HG02642 (cell line): ENCODE results near the gene MED13L.
A peak's percentile ranks its signal among the peaks of the same experiment; 100 is the strongest.
"Not testable (repeated sequence)": the region's sequence is repeated elsewhere in the genome, so short reads cannot be mapped to it uniquely, and the experiment has no call there.

ENCODE experiments used
- ATAC-seq: cut with Tn5 transposase; IDR thresholded peaks from one replicate; pipeline ENCODE4 v1.9.1; 2021; ENCODE audit warnings: mild to moderate bottlenecking; ENCODE audit not compliant: unreplicated experiment, poor library complexity

MED13L gene

DNA sequence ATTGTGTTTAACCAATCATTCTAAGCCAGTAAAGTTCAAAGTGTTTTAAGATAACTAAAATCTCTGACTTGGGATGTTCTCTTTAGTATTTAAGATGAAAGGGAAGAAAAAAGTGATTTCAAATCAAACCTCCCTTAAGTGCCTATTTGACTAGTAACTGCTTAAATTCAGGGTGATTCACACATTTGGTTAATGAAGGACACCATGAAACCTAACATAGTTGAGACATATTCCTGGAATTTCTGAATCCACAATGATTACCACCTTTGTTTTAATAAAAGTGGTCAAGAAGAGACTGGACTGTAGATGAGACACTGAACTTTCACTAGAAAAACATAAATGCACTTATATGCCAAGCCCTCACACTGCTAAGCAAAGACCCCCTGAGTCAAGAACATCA lies 138.7 kb downstream of the MED13L start:
- no peak for ATAC-seq

DNA sequence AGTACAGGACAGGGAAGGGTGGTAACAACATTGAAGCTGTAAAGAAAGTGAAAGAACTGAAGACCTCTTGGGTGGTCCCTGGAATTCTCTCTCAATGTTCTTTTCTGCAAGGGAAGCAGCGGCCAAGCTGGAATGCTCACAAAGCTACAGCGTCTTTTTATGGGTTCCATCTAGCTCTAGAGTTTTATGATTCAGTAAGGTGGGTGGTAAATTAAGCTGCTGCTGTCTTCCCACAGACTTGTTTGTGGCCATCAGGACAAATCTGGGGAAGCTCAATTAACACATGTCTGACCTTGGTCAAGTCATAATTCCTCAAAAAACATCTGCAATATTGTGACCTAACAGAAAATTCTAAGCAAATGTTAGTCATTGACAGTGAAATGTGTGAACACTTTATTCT lies 139.1 kb downstream of the MED13L start:
- ATAC-seq, result no peak

DNA sequence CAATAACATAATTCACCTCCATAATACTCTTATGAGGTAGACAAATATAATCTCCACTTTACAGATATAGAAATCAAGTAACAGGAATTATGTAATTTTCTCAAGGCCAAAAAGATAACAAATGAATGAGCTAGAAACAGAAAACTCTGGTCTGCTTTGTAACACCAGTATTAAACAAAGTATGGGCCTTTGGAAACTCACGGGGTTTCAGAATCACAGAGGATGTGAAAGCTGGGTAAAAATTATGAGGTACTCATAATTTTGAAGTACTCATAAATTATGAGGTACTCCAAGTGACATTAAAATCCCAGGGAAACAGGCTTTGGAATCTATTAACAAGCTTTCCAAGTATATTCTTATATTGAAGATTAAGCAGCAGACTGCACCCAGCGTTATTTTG lies 140.2 kb downstream of the MED13L start:
- ATAC-seq, result no peak

- no peak for ATAC-seq
Measured at GRCh38 chr12:116136340-116136739, 141.2 kb downstream of the MED13L start.

DNA sequence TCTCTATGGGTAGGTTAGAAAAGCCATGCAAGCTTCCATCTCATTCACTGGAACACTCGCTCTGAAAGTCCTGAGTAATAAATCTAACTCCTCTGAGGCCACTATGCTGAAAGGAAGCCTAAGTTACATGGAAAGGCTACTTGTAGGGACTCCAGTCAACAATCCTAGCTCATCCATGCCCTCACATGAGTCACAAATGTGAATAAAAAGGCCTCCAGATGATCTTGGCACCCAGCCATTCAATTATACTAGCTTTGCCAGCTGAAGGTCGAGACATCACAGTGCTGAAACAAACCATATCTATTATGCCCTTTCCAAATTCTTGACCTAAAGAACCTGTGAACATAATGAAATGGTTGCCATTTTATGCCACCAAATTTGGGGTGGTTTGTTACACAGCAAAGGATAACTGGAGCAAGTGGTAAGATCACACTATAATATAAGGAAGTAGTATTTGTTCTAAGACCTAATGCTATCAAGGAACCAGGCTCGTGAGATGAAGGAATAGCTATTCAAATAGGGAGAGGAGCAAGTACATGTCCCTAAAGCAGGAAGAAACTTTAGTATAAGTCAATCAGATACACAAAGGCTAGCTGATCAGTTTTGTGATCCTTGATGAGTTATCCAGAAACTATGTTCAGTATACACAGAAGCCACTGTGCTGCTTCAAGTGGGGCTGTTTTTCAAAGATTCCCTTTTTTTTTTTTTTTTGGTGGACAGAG lies 142.1 kb downstream of the MED13L start:
- ATAC-seq, result no peak

GRCh38 chr12:116133636-116134214 lies 143.8 kb downstream of the MED13L start:
- no peak for ATAC-seq

- ATAC-seq, result no peak
Measured at GRCh38 chr12:116133149-116133548, 144.3 kb downstream of the MED13L start.

GRCh38 chr12:116131987-116132386 lies 145.5 kb downstream of the MED13L start:
- ATAC-seq, result not testable (repeated sequence)

- no peak for ATAC-seq
Measured at GRCh38 chr12:116131176-116131575, 146.3 kb downstream of the MED13L start.

- no peak for ATAC-seq
Measured at GRCh38 chr12:116130431-116130830, 147.1 kb downstream of the MED13L start.

DNA sequence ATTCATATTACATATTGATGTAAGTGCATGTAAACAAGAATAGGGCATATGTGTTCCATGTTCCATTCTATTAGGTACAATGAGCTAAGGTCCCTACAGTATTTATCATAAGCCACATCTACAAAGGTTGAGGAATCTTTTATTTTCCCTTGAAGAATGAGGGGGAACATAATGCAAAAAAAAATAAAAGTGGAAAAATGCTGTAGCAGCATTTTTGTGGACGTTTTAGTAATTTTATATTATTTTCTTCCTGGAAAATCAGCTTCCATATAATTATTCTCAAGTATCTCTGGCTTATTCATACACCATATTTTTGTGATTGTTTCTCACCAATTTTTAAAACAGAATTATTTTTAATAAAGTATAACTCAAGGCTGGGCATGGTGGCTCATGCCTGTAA lies 148.7 kb downstream of the MED13L start:
- no peak for ATAC-seq

DNA sequence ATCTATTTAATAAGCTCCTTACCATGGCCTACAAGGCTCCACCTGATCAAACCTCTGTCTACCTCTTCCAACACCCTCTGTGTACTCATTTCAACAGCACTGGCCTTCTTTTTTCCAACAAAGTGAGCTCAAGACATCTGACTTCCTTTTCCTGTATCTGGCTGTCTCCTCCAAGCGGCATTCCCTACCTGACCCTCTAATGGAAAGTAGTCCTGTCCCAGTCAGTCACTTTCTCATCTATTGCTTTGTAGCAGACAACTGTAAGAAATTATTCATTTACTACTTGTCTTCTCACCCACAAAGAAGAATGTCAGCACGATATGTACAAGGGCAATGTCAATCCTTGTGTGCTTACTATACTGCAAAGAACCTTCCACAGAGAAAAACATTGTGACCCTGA lies 149.6 kb downstream of the MED13L start:
- no peak for ATAC-seq

DNA sequence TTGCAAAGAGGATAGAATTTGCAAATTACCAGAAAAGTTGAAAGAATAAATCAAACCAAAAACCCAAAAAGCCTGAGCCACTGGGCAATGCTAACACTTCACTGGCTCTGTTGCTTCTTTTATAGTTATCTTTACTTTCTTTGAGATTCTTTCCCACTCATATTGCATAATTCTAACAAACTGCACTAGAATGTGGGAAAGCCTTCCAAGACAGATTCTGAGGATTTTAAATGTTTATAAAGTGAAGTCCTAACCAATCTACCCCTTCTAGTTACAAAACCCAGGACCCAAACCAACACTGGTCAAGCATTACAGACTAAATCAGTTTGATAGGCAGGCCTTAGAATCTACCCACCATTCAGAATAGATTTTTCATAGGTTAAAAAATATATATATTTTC lies 150.9 kb downstream of the MED13L start:
- no peak for ATAC-seq

GRCh38 chr12:116125956-116126566 lies 151.4 kb downstream of the MED13L start:
- ATAC-seq, result no peak

- ATAC-seq, result no peak
Measured at GRCh38 chr12:116125084-116125483, 152.4 kb downstream of the MED13L start.

- ATAC-seq, result peak; percentile 79
Measured at GRCh38 chr12:116123451-116124258, 153.8 kb downstream of the MED13L start.

GRCh38 chr12:116122628-116123027 lies 154.9 kb downstream of the MED13L start:
- no peak for ATAC-seq

GRCh38 chr12:116121453-116121871 lies 156.0 kb downstream of the MED13L start:
- no peak for ATAC-seq

DNA sequence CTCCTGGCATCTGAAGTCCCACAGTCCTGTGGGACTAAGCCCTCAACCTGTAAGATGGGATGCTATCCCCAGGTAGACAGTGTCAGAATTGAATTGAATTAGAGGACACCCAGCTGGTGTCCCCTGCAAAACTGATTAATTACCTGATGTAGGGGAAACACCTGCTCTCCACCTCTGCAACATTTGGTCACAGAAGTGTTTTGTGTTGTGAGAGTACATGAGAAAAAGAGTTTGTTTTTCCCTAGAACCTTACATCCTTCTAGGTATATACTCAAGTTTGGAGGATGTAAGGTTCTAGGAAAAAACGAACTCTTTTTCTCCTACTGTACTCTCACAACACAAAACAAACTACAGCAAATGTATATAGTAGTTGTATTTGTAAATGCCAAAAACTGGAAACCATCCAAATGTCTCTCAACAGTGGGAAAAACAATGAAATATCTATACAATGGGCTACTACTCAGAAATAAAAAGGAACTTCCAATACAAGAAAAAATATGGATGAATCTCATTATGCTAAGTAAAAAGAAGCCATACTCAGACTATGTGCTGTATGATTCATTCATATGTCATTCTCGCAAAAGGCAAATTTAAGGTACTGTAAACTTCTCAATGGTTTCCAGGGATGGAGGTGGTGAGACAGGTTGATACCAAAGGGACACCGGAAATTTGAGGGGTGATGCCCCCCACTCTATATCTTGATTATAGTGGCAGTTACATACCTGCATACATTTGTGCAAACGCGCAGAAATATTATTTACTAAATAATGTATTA lies 160.7 kb downstream of the MED13L start:
- ATAC-seq, result no peak
